IPS-15b (cell line): ENCODE measurements around the gene ZNF488.
A peak's percentile ranks its signal among the peaks of the same experiment; 100 is the strongest.
"Not testable (repeated sequence)": the region's sequence is repeated elsewhere in the genome, so short reads cannot be mapped to it uniquely, and the experiment has no call there.

Experiments
- H3K27me3 ChIP-seq: one replicate; pipeline ENCODE4 v1.6.1; 2013; ENCODE audit warnings: low read length; ENCODE audit not compliant: control insufficient read depth, insufficient read depth
- H3K36me3 ChIP-seq: one replicate; pipeline ENCODE4 v1.6.1; 2013; ENCODE audit warnings: low read length; ENCODE audit not compliant: control insufficient read depth, insufficient read depth
- H3K4me1 ChIP-seq: one replicate; pipeline ENCODE4 v1.6.1; 2013; ENCODE audit warnings: mild to moderate bottlenecking, low read length; ENCODE audit not compliant: control insufficient read depth, insufficient read depth
- H3K4me3 ChIP-seq: one replicate; pipeline ENCODE4 v1.5.1; 2013; ENCODE audit warnings: low read depth, low read length
- H3K9ac ChIP-seq: one replicate; pipeline ENCODE4 v1.6.1; 2013; ENCODE audit warnings: low read depth, mild to moderate bottlenecking, low read length
- H3K9me3 ChIP-seq: one replicate; pipeline ENCODE4 v1.6.1; 2013; ENCODE audit warnings: mild to moderate bottlenecking, low read length; ENCODE audit not compliant: control insufficient read depth, insufficient read depth

The ZNF488 gene

GRCh38 chr10:47397256-47397655 is 13.2 kb upstream of the ZNF488 start:
- Histone ChIP-seq H3K4me1 (peaks cover 3% of the 10 kb centered on the region), H3K36me3 (no peaks in the 10 kb centered on the region), H3K9ac (no peak overlapping the region), H3K4me3 (no peak overlapping the region), H3K27me3 (no peaks in the 10 kb centered on the region), H3K9me3 (no peaks in the 10 kb centered on the region)

GRCh38 chr10:47396311-47396717 is 12.2 kb upstream of the ZNF488 start:
- Histone ChIP-seq H3K27me3 (no peaks in the 10 kb centered on the region), H3K9ac (no peak overlapping the region), H3K4me3 (no peak overlapping the region), H3K4me1 (no peaks in the 10 kb centered on the region), H3K36me3 (no peaks in the 10 kb centered on the region), H3K9me3 (no peaks in the 10 kb centered on the region)

- H3K27me3 ChIP-seq, result peaks cover 8% of the 10 kb centered on the region
- no peaks in the 10 kb centered on the region for H3K9me3 ChIP-seq
- H3K4me1 ChIP-seq, result no peaks in the 10 kb centered on the region
- no peak overlapping the region for H3K9ac ChIP-seq
- H3K36me3 ChIP-seq, result no peaks in the 10 kb centered on the region
- no peak overlapping the region for H3K4me3 ChIP-seq
These were observed 5.5 kb upstream of the ZNF488 start for GRCh38 chr10:47389619-47390018.

GRCh38 chr10:47388879-47389278 is 4.8 kb upstream of the ZNF488 start:
- Histone ChIP-seq H3K4me1 (no peaks in the 10 kb centered on the region), H3K27me3 (peaks cover 8% of the 10 kb centered on the region), H3K9ac (no peak overlapping the region)

GRCh38 chr10:47386104-47386503 is 2.0 kb upstream of the ZNF488 start:
- H3K9ac ChIP-seq, H3K4me3 ChIP-seq, H3K9me3 ChIP-seq, H3K36me3 ChIP-seq, H3K27me3 ChIP-seq: not testable (repeated sequence)
- peaks cover 12% of the 10 kb centered on the region for H3K4me1 ChIP-seq

More at GRCh38 chr10:47388879-47389278, 4.8 kb upstream of the ZNF488 start:
- Histone ChIP-seq H3K4me3 (no peak overlapping the region), H3K36me3 (no peaks in the 10 kb centered on the region), H3K9me3 (no peaks in the 10 kb centered on the region)

- peaks cover 12% of the 10 kb centered on the region for H3K4me1 ChIP-seq
- H3K4me3 ChIP-seq, result peak overlapping the region; percentile 89
- no peaks in the 10 kb centered on the region for H3K36me3 ChIP-seq
- no peaks in the 10 kb centered on the region for H3K9me3 ChIP-seq
- H3K27me3 ChIP-seq, result peaks cover 8% of the 10 kb centered on the region
- H3K9ac ChIP-seq, result peak overlapping the region; percentile 37
These were observed 589 bp downstream of the ZNF488 start for GRCh38 chr10:47383261-47384147.

GRCh38 chr10:47381427-47382379 is 2.4 kb downstream of the ZNF488 start:
- Histone ChIP-seq H3K9me3 (no peaks in the 10 kb centered on the region), H3K4me3 (no peak overlapping the region), H3K36me3 (no peaks in the 10 kb centered on the region), H3K4me1 (peaks cover 12% of the 10 kb centered on the region), H3K27me3 (peaks cover 8% of the 10 kb centered on the region), H3K9ac (no peak overlapping the region)

- H3K36me3 ChIP-seq, result no peaks in the 10 kb centered on the region
- H3K27me3 ChIP-seq, result peaks cover 8% of the 10 kb centered on the region
- H3K9ac ChIP-seq, result no peak overlapping the region
- peaks cover 12% of the 10 kb centered on the region for H3K4me1 ChIP-seq
- H3K4me3 ChIP-seq, result no peak overlapping the region
- no peaks in the 10 kb centered on the region for H3K9me3 ChIP-seq
These were observed 3.0 kb downstream of the ZNF488 start for GRCh38 chr10:47381103-47381395.

GRCh38 chr10:47380341-47381102 is 3.6 kb downstream of the ZNF488 start:
- no peak overlapping the region for H3K9ac ChIP-seq
- H3K27me3 ChIP-seq, result peaks cover 6% of the 10 kb centered on the region
- H3K36me3 ChIP-seq, result no peaks in the 10 kb centered on the region
- no peaks in the 10 kb centered on the region for H3K9me3 ChIP-seq
- no peak overlapping the region for H3K4me3 ChIP-seq
- peaks cover 12% of the 10 kb centered on the region for H3K4me1 ChIP-seq

- Histone ChIP-seq H3K4me1 (peaks cover 12% of the 10 kb centered on the region), H3K36me3 (no peaks in the 10 kb centered on the region), H3K4me3 (no peak overlapping the region), H3K27me3 (no peaks in the 10 kb centered on the region), H3K9ac (no peak overlapping the region), H3K9me3 (no peaks in the 10 kb centered on the region)
These were observed 4.2 kb downstream of the ZNF488 start for GRCh38 chr10:47379901-47380300.

- Histone ChIP-seq H3K9ac (no peak overlapping the region), H3K4me3 (no peak overlapping the region), H3K4me1 (peaks cover 12% of the 10 kb centered on the region), H3K9me3 (no peaks in the 10 kb centered on the region), H3K27me3 (no peaks in the 10 kb centered on the region), H3K36me3 (no peaks in the 10 kb centered on the region)
These were observed 4.7 kb downstream of the ZNF488 start for GRCh38 chr10:47379445-47379785.
